Measurements from ENCODE around the gene ARHGEF10L. TPM values are rescaled to one million over a fixed set of nuclear protein-coding genes. Genes with fewer than 3 reads are reported as not detected.

ARHGEF10L gene
- total RNA-seq, 2 experiments from 2014 or later: not detected

DNA sequence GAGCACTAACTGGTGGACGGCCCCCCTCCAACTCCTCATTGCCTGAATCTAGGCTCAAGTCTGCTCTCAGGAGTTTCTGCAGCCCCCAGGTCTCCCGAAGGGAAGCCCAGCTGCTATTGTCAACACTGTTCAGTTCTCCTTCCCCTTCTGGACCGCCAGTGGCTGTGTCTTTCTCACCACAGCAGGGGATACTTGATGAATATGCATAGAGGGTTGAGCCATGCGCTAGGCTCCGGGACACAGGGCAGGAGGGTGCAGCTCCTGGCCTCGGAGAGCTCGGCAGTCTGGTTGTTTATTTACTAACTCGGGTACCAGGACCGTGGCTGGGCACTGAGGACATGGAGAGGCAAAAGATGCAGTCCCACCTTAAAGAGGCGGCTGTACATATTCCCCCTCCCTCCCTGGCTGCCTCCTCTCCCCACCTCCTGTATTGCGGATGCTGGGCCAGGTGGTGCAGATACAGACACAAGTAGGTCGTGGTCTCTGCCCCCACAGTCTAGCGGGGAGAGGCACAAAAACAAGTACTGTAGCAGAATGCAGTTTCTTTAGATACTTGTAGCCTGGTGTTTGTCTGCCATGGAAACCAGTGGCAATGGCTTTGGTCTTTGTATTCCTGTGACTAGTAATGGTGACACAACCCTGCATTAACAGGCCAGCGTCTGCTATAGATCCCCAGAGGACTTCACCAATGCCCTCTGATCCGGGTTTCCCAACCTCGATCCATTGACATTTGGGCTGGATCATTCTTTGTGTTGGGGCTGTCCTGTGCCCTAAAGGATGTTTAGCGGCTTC lies 26.2 kb downstream of the ARHGEF10L start:
- intact Hi-C loops (cut with micrococcal nuclease): no loop called here
- no peak for ATAC-seq
- DNase-seq: no peak
- Mint-ChIP-seq H3K27me3 (no peaks in the 10 kb centered on the region), H3K36me3 (ENCODE audit: low read depth) (no peaks in the 10 kb centered on the region), H3K4me1 (ENCODE audit: low read depth) (no peaks in the 10 kb centered on the region), H3K4me3 (no peak overlapping the region), H3K27ac (no peak overlapping the region), H3K9me3 (no peaks in the 10 kb centered on the region)
- CTCF ChIA-PET: no interaction called here
- POLR2A ChIA-PET: no interaction called here
- TF ChIP-seq, protein P1, sequence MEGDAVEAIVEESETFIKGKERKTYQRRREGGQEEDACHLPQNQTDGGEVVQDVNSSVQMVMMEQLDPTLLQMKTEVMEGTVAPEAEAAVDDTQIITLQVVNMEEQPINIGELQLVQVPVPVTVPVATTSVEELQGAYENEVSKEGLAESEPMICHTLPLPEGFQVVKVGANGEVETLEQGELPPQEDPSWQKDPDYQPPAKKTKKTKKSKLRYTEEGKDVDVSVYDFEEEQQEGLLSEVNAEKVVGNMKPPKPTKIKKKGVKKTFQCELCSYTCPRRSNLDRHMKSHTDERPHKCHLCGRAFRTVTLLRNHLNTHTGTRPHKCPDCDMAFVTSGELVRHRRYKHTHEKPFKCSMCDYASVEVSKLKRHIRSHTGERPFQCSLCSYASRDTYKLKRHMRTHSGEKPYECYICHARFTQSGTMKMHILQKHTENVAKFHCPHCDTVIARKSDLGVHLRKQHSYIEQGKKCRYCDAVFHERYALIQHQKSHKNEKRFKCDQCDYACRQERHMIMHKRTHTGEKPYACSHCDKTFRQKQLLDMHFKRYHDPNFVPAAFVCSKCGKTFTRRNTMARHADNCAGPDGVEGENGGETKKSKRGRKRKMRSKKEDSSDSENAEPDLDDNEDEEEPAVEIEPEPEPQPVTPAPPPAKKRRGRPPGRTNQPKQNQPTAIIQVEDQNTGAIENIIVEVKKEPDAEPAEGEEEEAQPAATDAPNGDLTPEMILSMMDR (IDR thresholded peaks at IDR 0.05): no peak

DNA sequence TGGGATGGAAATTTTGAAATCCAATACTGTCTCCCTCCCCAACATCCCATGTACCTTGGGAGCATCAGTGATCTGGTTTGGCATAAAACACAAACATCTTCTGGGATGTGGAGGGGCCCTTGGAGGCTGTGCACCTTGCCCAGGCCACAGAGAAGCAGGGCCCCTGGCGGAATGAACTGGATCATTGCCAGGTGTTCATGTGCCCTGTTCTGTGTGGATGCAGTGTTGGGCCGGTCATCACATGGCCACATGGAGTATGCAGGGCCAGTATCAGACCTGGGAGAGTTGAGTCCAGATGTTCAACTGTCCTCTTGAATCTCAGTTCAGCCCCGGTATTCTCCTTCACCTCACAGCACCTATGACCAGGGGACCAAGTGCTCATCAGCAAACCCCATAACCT lies 26.9 kb downstream of the ARHGEF10L start:
- H3K36me3 Mint-ChIP-seq (ENCODE audit: low read depth): no peaks in the 10 kb centered on the region
- intact Hi-C loops (cut with micrococcal nuclease): no loop called here
- POLR2A ChIA-PET: no interaction called here
- CTCF ChIA-PET: no interaction called here
- H3K4me1 Mint-ChIP-seq (ENCODE audit: low read depth): no peaks in the 10 kb centered on the region
- TF ChIP-seq, protein P1 (IDR thresholded peaks at IDR 0.05): no peak
- H3K9me3 Mint-ChIP-seq: no peaks in the 10 kb centered on the region
- no peak overlapping the region for H3K27ac Mint-ChIP-seq
- ATAC-seq (no peak), DNase-seq (no peak)
- H3K27me3 Mint-ChIP-seq: no peaks in the 10 kb centered on the region
- no peak overlapping the region for H3K4me3 Mint-ChIP-seq

DNA sequence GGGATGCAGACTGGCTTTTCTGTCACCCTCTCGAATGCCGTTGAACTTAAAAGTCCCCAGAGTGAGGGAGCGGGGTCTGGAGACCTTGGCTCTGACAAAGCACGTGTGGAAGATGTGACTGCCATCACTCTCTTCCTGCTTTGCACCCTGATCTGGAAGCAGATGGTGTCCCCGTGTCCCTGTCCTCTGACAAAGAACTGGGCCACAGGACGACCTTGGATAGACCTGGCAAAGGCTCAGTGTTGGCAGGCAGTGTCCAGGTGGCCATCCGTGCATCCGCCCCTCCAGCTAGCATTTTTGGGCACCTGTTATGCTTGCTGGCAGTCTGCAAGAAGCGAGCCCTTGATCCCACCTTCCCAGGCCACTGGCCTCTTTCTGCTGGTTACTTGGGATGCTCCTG lies 27.4 kb downstream of the ARHGEF10L start:
- no peak overlapping the region for H3K4me3 Mint-ChIP-seq
- ATAC-seq (no peak), DNase-seq (no peak)
- intact Hi-C loops (cut with micrococcal nuclease): no loop called here
- ChIA-PET POLR2A (no interaction called here), CTCF (no interaction called here)
- no peaks in the 10 kb centered on the region for H3K9me3 Mint-ChIP-seq
- TF ChIP-seq, protein P1 (IDR thresholded peaks at IDR 0.05): no peak
- no peaks in the 10 kb centered on the region for H3K27me3 Mint-ChIP-seq
- H3K36me3 Mint-ChIP-seq (ENCODE audit: low read depth): no peaks in the 10 kb centered on the region
- H3K4me1 Mint-ChIP-seq (ENCODE audit: low read depth): no peaks in the 10 kb centered on the region
- H3K27ac Mint-ChIP-seq: no peak overlapping the region

DNA sequence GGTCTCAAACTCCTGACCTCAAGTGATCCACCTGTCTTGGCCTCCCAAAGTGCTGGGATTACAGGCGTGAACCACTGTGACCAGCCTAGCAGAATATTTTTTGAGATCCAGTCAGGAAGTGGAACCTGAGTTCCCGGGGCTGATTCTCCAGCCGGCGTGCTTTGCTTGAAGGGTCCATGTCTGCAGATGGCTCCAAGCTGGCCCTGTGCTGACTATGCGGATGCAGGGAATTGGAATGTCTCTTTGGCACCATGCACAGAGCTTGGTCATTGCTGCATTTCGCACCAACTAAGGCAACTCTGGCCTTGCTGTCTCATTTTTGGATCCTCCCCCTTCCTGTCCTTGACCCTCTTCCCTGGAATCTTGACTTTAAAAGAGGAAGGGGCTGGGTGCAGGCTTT lies 28.1 kb downstream of the ARHGEF10L start:
- POLR2A ChIA-PET: no interaction called here
- CTCF ChIA-PET: no interaction called here

More for the DNA sequence above, 28.1 kb downstream of the ARHGEF10L start:
- H3K4me1 Mint-ChIP-seq (ENCODE audit: low read depth): no peaks in the 10 kb centered on the region
- DNase-seq (no peak), ATAC-seq (no peak)
- TF ChIP-seq, protein P1 (IDR thresholded peaks at IDR 0.05): no peak
- no peak overlapping the region for H3K4me3 Mint-ChIP-seq
- no peaks in the 10 kb centered on the region for H3K27me3 Mint-ChIP-seq
- H3K36me3 Mint-ChIP-seq (ENCODE audit: low read depth): no peaks in the 10 kb centered on the region
- H3K9me3 Mint-ChIP-seq: no peaks in the 10 kb centered on the region
- H3K27ac Mint-ChIP-seq: no peak overlapping the region
- intact Hi-C loops (cut with micrococcal nuclease): no loop called here

Data from activated CD8-positive, alpha-beta T cell treated with anti-CD3 and anti-CD28 coated beads for 36 hours (primary cell).